Neural progenitor cell (in vitro differentiated cells): ENCODE measurements around the gene CASK. TPM values are rescaled to one million over a fixed set of nuclear protein-coding genes. Genes with fewer than 3 reads are reported as not detected.
A peak's percentile ranks its signal among the peaks of the same experiment; 100 is the strongest.

Experiments used
- DNase-seq: peaks from one replicate; pipeline ENCODE4 v3.0.0-alpha.2; 2016; ENCODE audit warnings: low spot score
- H2AFZ ChIP-seq: fragments of 200-600 bp; sonication (generic); replicated peaks from 2 replicates; pipeline ENCODE4 v1.6.1; 2016; ENCODE audit warnings: antibody characterized with exemption
- H3F3A ChIP-seq: fragments of 200-600 bp; sonication (generic); 2 replicates; pipeline ENCODE4 v1.6.1; 2016; ENCODE audit warnings: antibody characterized with exemption, low read depth
- H3K27ac ChIP-seq: fragments of 200-600 bp; sonication (generic); 2 replicates; pipeline ENCODE4 v1.5.1; 2016; ENCODE audit warnings: mild to moderate bottlenecking
- H3K27me3 ChIP-seq: fragments of 200-600 bp; sonication (generic); 2 replicates; pipeline ENCODE4 v1.6.1; 2016; ENCODE audit warnings: mild to moderate bottlenecking, moderate library complexity
- H3K36me3 ChIP-seq: fragments of 200-600 bp; sonication (generic); 2 replicates; pipeline ENCODE4 v1.5.1; 2016
- H3K4me1 ChIP-seq: fragments of 200-600 bp; sonication (generic); 2 replicates; pipeline ENCODE4 v1.6.1; 2016; ENCODE audit warnings: mixed run types
- H3K4me2 ChIP-seq: fragments of 200-600 bp; sonication (generic); 2 replicates; pipeline ENCODE4 v1.6.1; 2016
- H3K4me3 ChIP-seq: fragments of 200-600 bp; sonication (generic); 2 replicates; pipeline ENCODE4 v1.5.1; 2016
- H3K79me2 ChIP-seq: fragments of 200-600 bp; sonication (generic); 2 replicates; pipeline ENCODE4 v1.6.1; 2016; ENCODE audit warnings: low read depth
- H3K9ac ChIP-seq: fragments of 200-600 bp; sonication (generic); 2 replicates; pipeline ENCODE4 v1.6.1; 2016
- H3K9me3 ChIP-seq: fragments of 200-600 bp; sonication (generic); 2 replicates; pipeline ENCODE4 v1.5.1; 2016; ENCODE audit warnings: low read depth
- H4K20me1 ChIP-seq: fragments of 200-600 bp; sonication (generic); 2 replicates; pipeline ENCODE4 v1.6.1; 2016; ENCODE audit warnings: low read depth
- H3K27ac Mint-ChIP-seq: 3 replicates; pipeline ENCODE4 v1.8.0; 2021; ENCODE audit warnings: mixed read lengths
- H3K27me3 Mint-ChIP-seq: 2 replicates; pipeline ENCODE4 v1.8.0; 2022; ENCODE audit warnings: low read depth, mild to moderate bottlenecking, inconsistent platforms, moderate library complexity, mixed read lengths; ENCODE audit not compliant: insufficient read depth
- H3K36me3 Mint-ChIP-seq: 3 replicates; pipeline ENCODE4 v1.8.0; 2021; ENCODE audit warnings: mixed read lengths
- H3K4me1 Mint-ChIP-seq: 3 replicates; pipeline ENCODE4 v1.8.0; 2021; ENCODE audit warnings: mixed read lengths
- H3K4me3 Mint-ChIP-seq: 3 replicates; pipeline ENCODE4 v1.8.0; 2021; ENCODE audit warnings: mild to moderate bottlenecking, moderate library complexity, mixed read lengths
- H3K9me3 Mint-ChIP-seq: 3 replicates; pipeline ENCODE4 v1.8.0; 2020; ENCODE audit warnings: mixed read lengths
- EZH2 ChIP-seq: fragments of 200-600 bp; sonication (generic); IDR thresholded peaks from 2 replicates; pipeline ENCODE4 v1.6.1; 2017; ENCODE audit warnings: antibody characterized with exemption, mild to moderate bottlenecking, moderate library complexity
- EZH2phosphoT487 ChIP-seq: fragments of 200-600 bp; sonication (generic); IDR thresholded peaks from 2 replicates; pipeline ENCODE4 v1.6.1; 2017; ENCODE audit warnings: antibody characterized with exemption
- total RNA-seq: library from RNA; depleted of rRNA; stranded (reverse); fragments of >200 nt; gene quantifications from 2 replicates; pipeline ENCODE4 v1.2.3, GENCODE V29; 2015; ENCODE audit warnings: low replicate concordance
- TF ChIP-seq, protein P1 (sequence below): fragments of 200-600 bp; sonication (generic); IDR thresholded peaks from 2 replicates; pipeline ENCODE4 v1.5.1; 2017; ENCODE audit warnings: antibody characterized with exemption, mild to moderate bottlenecking

Gene CASK, protein sequence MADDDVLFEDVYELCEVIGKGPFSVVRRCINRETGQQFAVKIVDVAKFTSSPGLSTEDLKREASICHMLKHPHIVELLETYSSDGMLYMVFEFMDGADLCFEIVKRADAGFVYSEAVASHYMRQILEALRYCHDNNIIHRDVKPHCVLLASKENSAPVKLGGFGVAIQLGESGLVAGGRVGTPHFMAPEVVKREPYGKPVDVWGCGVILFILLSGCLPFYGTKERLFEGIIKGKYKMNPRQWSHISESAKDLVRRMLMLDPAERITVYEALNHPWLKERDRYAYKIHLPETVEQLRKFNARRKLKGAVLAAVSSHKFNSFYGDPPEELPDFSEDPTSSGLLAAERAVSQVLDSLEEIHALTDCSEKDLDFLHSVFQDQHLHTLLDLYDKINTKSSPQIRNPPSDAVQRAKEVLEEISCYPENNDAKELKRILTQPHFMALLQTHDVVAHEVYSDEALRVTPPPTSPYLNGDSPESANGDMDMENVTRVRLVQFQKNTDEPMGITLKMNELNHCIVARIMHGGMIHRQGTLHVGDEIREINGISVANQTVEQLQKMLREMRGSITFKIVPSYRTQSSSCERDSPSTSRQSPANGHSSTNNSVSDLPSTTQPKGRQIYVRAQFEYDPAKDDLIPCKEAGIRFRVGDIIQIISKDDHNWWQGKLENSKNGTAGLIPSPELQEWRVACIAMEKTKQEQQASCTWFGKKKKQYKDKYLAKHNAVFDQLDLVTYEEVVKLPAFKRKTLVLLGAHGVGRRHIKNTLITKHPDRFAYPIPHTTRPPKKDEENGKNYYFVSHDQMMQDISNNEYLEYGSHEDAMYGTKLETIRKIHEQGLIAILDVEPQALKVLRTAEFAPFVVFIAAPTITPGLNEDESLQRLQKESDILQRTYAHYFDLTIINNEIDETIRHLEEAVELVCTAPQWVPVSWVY
- 64.5 and 85.4 TPM in 2 replicates for total RNA-seq

DNA sequence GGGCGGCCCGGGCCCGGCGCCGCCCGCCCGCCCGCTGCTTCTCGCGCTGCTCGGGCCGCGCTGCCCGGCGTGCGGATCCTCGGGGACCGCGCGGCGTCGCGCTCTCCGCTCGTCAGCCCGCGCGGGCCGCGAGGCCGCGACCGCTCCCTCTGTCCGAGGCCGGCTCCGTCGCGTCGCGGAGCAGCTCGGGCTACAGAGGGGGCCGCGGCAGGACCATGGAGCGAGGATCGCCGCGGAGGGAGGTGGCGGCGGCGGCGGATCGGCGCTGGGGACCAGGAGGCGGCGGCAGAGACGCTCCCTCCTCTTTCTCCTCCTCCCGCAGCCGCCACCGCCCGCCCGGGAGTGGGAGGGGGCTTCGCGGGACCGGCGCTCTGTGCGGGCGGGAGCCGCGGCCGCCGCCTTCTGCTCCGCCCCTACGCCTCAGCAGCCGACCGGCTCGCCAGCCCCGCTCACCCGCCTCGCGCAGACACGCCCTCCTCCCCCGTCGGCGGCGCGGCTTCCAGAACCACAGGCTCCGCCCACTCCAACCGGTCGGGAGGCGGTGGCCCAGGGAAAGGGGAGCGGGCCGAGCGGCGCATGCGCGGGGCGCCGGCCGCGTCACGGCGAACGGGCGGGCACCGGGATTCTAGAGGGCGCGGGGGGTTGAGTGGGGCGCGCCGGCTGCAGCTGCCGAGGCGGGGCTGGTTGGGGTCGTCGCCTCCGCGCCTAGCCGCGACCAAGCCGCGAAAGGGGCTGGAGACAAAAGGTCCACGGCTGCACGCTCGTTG, at the start of gene CASK:
Gene CASK (minus strand): TSS at position 344 of the 767 bp plus-strand sequence. CDS start 566 bp downstream, outside the sequence.
- peaks cover 27% of the 10 kb centered on the region for H4K20me1 ChIP-seq
- H3K27me3 Mint-ChIP-seq, result peaks cover 2% of the 10 kb centered on the region
- peak within 1 kb of the TSS; percentile 93 for H2AFZ ChIP-seq
- peaks cover 44% of the 10 kb centered on the region for H3K79me2 ChIP-seq
- H3K9ac ChIP-seq, result peak within 1 kb of the TSS; percentile 33
- H3K4me2 ChIP-seq, result peak within 1 kb of the TSS; percentile 77
- H3K4me1 Mint-ChIP-seq, result peaks cover 3% of the 10 kb centered on the region
- peak within 1 kb of the TSS; percentile 27 for H3K27ac ChIP-seq
- no peaks in the 10 kb centered on the region for H3K36me3 ChIP-seq
- H3K36me3 Mint-ChIP-seq, result no peaks in the 10 kb centered on the region
- peaks cover 15% of the 10 kb centered on the region for H3K4me1 ChIP-seq
- TF ChIP-seq EZH2phosphoT487, result no peak
- TF ChIP-seq EZH2, result no peak
- TF ChIP-seq, protein P1, sequence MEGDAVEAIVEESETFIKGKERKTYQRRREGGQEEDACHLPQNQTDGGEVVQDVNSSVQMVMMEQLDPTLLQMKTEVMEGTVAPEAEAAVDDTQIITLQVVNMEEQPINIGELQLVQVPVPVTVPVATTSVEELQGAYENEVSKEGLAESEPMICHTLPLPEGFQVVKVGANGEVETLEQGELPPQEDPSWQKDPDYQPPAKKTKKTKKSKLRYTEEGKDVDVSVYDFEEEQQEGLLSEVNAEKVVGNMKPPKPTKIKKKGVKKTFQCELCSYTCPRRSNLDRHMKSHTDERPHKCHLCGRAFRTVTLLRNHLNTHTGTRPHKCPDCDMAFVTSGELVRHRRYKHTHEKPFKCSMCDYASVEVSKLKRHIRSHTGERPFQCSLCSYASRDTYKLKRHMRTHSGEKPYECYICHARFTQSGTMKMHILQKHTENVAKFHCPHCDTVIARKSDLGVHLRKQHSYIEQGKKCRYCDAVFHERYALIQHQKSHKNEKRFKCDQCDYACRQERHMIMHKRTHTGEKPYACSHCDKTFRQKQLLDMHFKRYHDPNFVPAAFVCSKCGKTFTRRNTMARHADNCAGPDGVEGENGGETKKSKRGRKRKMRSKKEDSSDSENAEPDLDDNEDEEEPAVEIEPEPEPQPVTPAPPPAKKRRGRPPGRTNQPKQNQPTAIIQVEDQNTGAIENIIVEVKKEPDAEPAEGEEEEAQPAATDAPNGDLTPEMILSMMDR, result no peak
- H3K9me3 Mint-ChIP-seq, result peaks cover 8% of the 10 kb centered on the region
- no peaks in the 10 kb centered on the region for H3F3A ChIP-seq
- H3K27me3 ChIP-seq, result no peaks in the 10 kb centered on the region
- H3K27ac Mint-ChIP-seq, result peak within 1 kb of the TSS; percentile 58
- peak within 1 kb of the TSS; percentile 92 for H3K4me3 Mint-ChIP-seq
- peak; percentile 96 for DNase-seq
- H3K4me3 ChIP-seq, result peak within 1 kb of the TSS; percentile 68
- H3K9me3 ChIP-seq, result no peaks in the 10 kb centered on the region

DNA sequence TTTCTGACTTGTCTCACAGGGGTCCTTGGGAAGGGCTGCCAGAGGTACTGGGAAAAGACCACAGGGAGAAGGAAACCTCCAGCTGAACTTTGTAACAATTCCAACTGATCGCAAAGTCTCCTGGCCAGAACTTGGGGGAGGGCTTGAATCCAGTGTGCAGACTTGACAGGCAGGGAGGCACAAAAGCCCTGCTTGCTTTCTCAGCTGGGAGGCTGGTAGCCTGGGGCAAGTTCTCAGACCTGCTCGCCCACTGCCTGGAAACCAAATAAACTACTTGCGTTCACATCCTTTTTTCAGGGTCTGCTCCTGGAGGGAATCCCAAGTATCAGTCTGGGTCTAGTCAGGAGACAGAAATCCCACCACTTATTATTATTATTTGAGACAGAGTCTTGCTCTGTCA, 48.0 kb upstream of the CASK start:
- no peak overlapping the region for H3K27ac ChIP-seq
- Mint-ChIP-seq H3K27ac (no peak overlapping the region), H3K27me3 (no peaks in the 10 kb centered on the region), H3K36me3 (no peaks in the 10 kb centered on the region), H3K4me3 (no peak overlapping the region), H3K9me3 (peaks cover 2% of the 10 kb centered on the region), H3K4me1 (no peaks in the 10 kb centered on the region)
- TF ChIP-seq, protein P1, result no peak
- TF ChIP-seq EZH2, result no peak
- no peaks in the 10 kb centered on the region for H3K4me1 ChIP-seq
- no peak overlapping the region for H3K9ac ChIP-seq
- no peak for DNase-seq
- H3K79me2 ChIP-seq, result no peaks in the 10 kb centered on the region
- no peak overlapping the region for H2AFZ ChIP-seq
- no peaks in the 10 kb centered on the region for H3K36me3 ChIP-seq
- H4K20me1 ChIP-seq, result no peaks in the 10 kb centered on the region
- no peak overlapping the region for H3K4me2 ChIP-seq
- no peak overlapping the region for H3K4me3 ChIP-seq
- H3K9me3 ChIP-seq, result no peaks in the 10 kb centered on the region
- no peaks in the 10 kb centered on the region for H3F3A ChIP-seq
- no peaks in the 10 kb centered on the region for H3K27me3 ChIP-seq

- no peaks in the 10 kb centered on the region for H4K20me1 ChIP-seq
- H3K4me3 ChIP-seq, result no peak overlapping the region
- H3K4me3 Mint-ChIP-seq, result no peak overlapping the region
- no peak overlapping the region for H3K4me2 ChIP-seq
- H3K36me3 Mint-ChIP-seq, result no peaks in the 10 kb centered on the region
- H2AFZ ChIP-seq, result no peak overlapping the region
- no peak for DNase-seq
- H3K79me2 ChIP-seq, result no peaks in the 10 kb centered on the region
- TF ChIP-seq EZH2phosphoT487 (no peak), EZH2 (no peak)
- TF ChIP-seq, protein P1, result no peak
- peaks cover 2% of the 10 kb centered on the region for H3K9me3 Mint-ChIP-seq
- no peaks in the 10 kb centered on the region for H3K4me1 Mint-ChIP-seq
- H3K27me3 ChIP-seq, result no peaks in the 10 kb centered on the region
- H3F3A ChIP-seq, result no peaks in the 10 kb centered on the region
- H3K4me1 ChIP-seq, result no peaks in the 10 kb centered on the region
- H3K27ac Mint-ChIP-seq, result no peak overlapping the region
- no peaks in the 10 kb centered on the region for H3K27me3 Mint-ChIP-seq
- no peaks in the 10 kb centered on the region for H3K9me3 ChIP-seq
- H3K36me3 ChIP-seq, result no peaks in the 10 kb centered on the region
- H3K9ac ChIP-seq, result no peak overlapping the region
- H3K27ac ChIP-seq, result no peak overlapping the region
Observed at GRCh38 chrX:41970419-41970818, 47.1 kb upstream of the CASK start.
